ENCODE measurements around the gene OGFOD1.

DNA sequence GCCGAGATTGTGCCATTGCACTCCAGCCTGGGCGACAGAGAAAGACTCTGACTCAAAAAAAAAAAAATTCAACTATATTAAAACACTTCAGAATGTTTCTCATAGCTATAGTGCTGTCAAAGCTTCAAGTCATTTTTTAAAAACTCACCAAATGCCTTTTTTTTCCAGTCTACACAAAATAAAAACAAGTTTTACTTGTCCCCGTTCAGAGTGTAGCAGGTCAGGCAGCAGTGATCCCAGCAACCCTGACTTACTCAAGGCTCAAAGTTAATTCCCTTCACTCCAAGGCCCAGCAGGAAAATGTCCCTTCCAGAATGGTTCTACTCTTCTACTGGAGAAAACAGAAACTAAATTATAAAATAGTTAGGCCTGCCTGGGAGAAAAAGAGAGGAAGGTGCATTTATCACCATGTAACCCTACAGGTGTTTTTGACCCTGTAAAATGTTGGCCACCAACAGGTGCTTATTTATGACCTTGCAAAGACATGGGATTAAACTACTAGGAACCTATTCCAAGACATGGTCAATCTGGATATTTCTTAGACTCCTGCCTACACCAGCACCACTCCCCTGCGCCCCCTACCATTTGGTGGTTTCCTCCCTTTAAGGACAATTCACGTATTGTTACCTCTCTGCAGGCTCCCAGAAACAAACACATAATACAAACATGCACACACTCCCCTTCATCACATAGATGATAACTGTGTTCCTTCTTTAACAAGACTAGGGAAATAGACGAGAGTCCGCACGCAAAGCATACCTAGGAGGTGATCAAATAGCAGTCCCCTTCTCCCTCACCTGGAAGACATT, 31.4 kb upstream of the OGFOD1 start:
- TF ChIP-seq, protein P1, sequence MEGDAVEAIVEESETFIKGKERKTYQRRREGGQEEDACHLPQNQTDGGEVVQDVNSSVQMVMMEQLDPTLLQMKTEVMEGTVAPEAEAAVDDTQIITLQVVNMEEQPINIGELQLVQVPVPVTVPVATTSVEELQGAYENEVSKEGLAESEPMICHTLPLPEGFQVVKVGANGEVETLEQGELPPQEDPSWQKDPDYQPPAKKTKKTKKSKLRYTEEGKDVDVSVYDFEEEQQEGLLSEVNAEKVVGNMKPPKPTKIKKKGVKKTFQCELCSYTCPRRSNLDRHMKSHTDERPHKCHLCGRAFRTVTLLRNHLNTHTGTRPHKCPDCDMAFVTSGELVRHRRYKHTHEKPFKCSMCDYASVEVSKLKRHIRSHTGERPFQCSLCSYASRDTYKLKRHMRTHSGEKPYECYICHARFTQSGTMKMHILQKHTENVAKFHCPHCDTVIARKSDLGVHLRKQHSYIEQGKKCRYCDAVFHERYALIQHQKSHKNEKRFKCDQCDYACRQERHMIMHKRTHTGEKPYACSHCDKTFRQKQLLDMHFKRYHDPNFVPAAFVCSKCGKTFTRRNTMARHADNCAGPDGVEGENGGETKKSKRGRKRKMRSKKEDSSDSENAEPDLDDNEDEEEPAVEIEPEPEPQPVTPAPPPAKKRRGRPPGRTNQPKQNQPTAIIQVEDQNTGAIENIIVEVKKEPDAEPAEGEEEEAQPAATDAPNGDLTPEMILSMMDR (IDR thresholded peaks at IDR 0.05; ENCODE audit: insufficient read depth, low read length, poor library complexity, severe bottlenecking): no peak
- no peak for TF ChIP-seq EZH2phosphoT487 (conservative IDR thresholded peaks at IDR 0.05; ENCODE audit: low read length)

Data from SU-DHL-6 (cell line).